Neural progenitor cell (in vitro differentiated cells): ENCODE data around the gene ROBO4. TPM values are rescaled to one million over a fixed set of nuclear protein-coding genes. Genes with fewer than 3 reads are reported as not detected.

Experiments
- DNase-seq: peaks from one replicate; pipeline ENCODE4 v3.0.0-alpha.2; 2016; ENCODE audit warnings: low spot score
- H2AFZ ChIP-seq: fragments of 200-600 bp; sonication (generic); replicated peaks from 2 replicates; pipeline ENCODE4 v1.6.1; 2016; ENCODE audit warnings: antibody characterized with exemption
- H3F3A ChIP-seq: fragments of 200-600 bp; sonication (generic); 2 replicates; pipeline ENCODE4 v1.6.1; 2016; ENCODE audit warnings: antibody characterized with exemption, low read depth
- H3K27ac ChIP-seq: fragments of 200-600 bp; sonication (generic); 2 replicates; pipeline ENCODE4 v1.5.1; 2016; ENCODE audit warnings: mild to moderate bottlenecking
- H3K27me3 ChIP-seq: fragments of 200-600 bp; sonication (generic); 2 replicates; pipeline ENCODE4 v1.6.1; 2016; ENCODE audit warnings: mild to moderate bottlenecking, moderate library complexity
- H3K36me3 ChIP-seq: fragments of 200-600 bp; sonication (generic); 2 replicates; pipeline ENCODE4 v1.5.1; 2016
- H3K4me1 ChIP-seq: fragments of 200-600 bp; sonication (generic); 2 replicates; pipeline ENCODE4 v1.6.1; 2016; ENCODE audit warnings: mixed run types
- H3K4me2 ChIP-seq: fragments of 200-600 bp; sonication (generic); 2 replicates; pipeline ENCODE4 v1.6.1; 2016
- H3K4me3 ChIP-seq: fragments of 200-600 bp; sonication (generic); 2 replicates; pipeline ENCODE4 v1.5.1; 2016
- H3K79me2 ChIP-seq: fragments of 200-600 bp; sonication (generic); 2 replicates; pipeline ENCODE4 v1.6.1; 2016; ENCODE audit warnings: low read depth
- H3K9ac ChIP-seq: fragments of 200-600 bp; sonication (generic); 2 replicates; pipeline ENCODE4 v1.6.1; 2016
- H3K9me3 ChIP-seq: fragments of 200-600 bp; sonication (generic); 2 replicates; pipeline ENCODE4 v1.5.1; 2016; ENCODE audit warnings: low read depth
- H4K20me1 ChIP-seq: fragments of 200-600 bp; sonication (generic); 2 replicates; pipeline ENCODE4 v1.6.1; 2016; ENCODE audit warnings: low read depth
- H3K27ac Mint-ChIP-seq: 3 replicates; pipeline ENCODE4 v1.8.0; 2021; ENCODE audit warnings: mixed read lengths
- H3K27me3 Mint-ChIP-seq: 2 replicates; pipeline ENCODE4 v1.8.0; 2022; ENCODE audit warnings: low read depth, mild to moderate bottlenecking, inconsistent platforms, moderate library complexity, mixed read lengths; ENCODE audit not compliant: insufficient read depth
- H3K36me3 Mint-ChIP-seq: 3 replicates; pipeline ENCODE4 v1.8.0; 2021; ENCODE audit warnings: mixed read lengths
- H3K4me1 Mint-ChIP-seq: 3 replicates; pipeline ENCODE4 v1.8.0; 2021; ENCODE audit warnings: mixed read lengths
- H3K4me3 Mint-ChIP-seq: 3 replicates; pipeline ENCODE4 v1.8.0; 2021; ENCODE audit warnings: mild to moderate bottlenecking, moderate library complexity, mixed read lengths
- H3K9me3 Mint-ChIP-seq: 3 replicates; pipeline ENCODE4 v1.8.0; 2020; ENCODE audit warnings: mixed read lengths
- EZH2 ChIP-seq: fragments of 200-600 bp; sonication (generic); IDR thresholded peaks from 2 replicates; pipeline ENCODE4 v1.6.1; 2017; ENCODE audit warnings: antibody characterized with exemption, mild to moderate bottlenecking, moderate library complexity
- EZH2phosphoT487 ChIP-seq: fragments of 200-600 bp; sonication (generic); IDR thresholded peaks from 2 replicates; pipeline ENCODE4 v1.6.1; 2017; ENCODE audit warnings: antibody characterized with exemption
- total RNA-seq: library from RNA; depleted of rRNA; stranded (reverse); fragments of >200 nt; gene quantifications from 2 replicates; pipeline ENCODE4 v1.2.3, GENCODE V29; 2015; ENCODE audit warnings: low replicate concordance
- TF ChIP-seq, protein P1 (sequence below): fragments of 200-600 bp; sonication (generic); IDR thresholded peaks from 2 replicates; pipeline ENCODE4 v1.5.1; 2017; ENCODE audit warnings: antibody characterized with exemption, mild to moderate bottlenecking

ROBO4 gene
- total RNA-seq, 1 donor from 2014 or later = not detected

- Histone ChIP-seq H3K4me1 (peaks cover 67% of the 10 kb centered on the region), H3K27me3 (peaks cover 66% of the 10 kb centered on the region), H4K20me1 (peaks cover 34% of the 10 kb centered on the region), H3K9me3 (no peaks in the 10 kb centered on the region), H3K4me2 (peak overlapping the region; percentile 94), H3K36me3 (no peaks in the 10 kb centered on the region), H2AFZ (no peak overlapping the region), H3K27ac (no peak overlapping the region), H3K79me2 (no peaks in the 10 kb centered on the region), H3F3A (peaks cover 55% of the 10 kb centered on the region), H3K9ac (no peak overlapping the region), H3K4me3 (peak overlapping the region; percentile 38)
- Mint-ChIP-seq H3K4me3 (peak overlapping the region; percentile 72), H3K27me3 (peaks cover 61% of the 10 kb centered on the region), H3K9me3 (no peaks in the 10 kb centered on the region), H3K4me1 (peaks cover 65% of the 10 kb centered on the region), H3K27ac (no peak overlapping the region), H3K36me3 (no peaks in the 10 kb centered on the region)
- peak; percentile 73 for DNase-seq
- TF ChIP-seq, protein P1, sequence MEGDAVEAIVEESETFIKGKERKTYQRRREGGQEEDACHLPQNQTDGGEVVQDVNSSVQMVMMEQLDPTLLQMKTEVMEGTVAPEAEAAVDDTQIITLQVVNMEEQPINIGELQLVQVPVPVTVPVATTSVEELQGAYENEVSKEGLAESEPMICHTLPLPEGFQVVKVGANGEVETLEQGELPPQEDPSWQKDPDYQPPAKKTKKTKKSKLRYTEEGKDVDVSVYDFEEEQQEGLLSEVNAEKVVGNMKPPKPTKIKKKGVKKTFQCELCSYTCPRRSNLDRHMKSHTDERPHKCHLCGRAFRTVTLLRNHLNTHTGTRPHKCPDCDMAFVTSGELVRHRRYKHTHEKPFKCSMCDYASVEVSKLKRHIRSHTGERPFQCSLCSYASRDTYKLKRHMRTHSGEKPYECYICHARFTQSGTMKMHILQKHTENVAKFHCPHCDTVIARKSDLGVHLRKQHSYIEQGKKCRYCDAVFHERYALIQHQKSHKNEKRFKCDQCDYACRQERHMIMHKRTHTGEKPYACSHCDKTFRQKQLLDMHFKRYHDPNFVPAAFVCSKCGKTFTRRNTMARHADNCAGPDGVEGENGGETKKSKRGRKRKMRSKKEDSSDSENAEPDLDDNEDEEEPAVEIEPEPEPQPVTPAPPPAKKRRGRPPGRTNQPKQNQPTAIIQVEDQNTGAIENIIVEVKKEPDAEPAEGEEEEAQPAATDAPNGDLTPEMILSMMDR = no peak
- TF ChIP-seq EZH2phosphoT487 = no peak
- TF ChIP-seq EZH2 = no peak
These were observed 33.9 kb downstream of the ROBO4 start for GRCh38 chr11:124863826-124864165.

GRCh38 chr11:124863137-124863825 lies 34.4 kb downstream of the ROBO4 start:
- Histone ChIP-seq H4K20me1 (peaks cover 29% of the 10 kb centered on the region), H3F3A (peaks cover 55% of the 10 kb centered on the region), H2AFZ (no peak overlapping the region), H3K4me2 (peak overlapping the region; percentile 94), H3K4me1 (peaks cover 67% of the 10 kb centered on the region), H3K27me3 (peaks cover 61% of the 10 kb centered on the region), H3K9ac (no peak overlapping the region), H3K79me2 (no peaks in the 10 kb centered on the region), H3K9me3 (no peaks in the 10 kb centered on the region), H3K36me3 (no peaks in the 10 kb centered on the region), H3K27ac (no peak overlapping the region), H3K4me3 (peak overlapping the region; percentile 38)
- Mint-ChIP-seq H3K36me3 (no peaks in the 10 kb centered on the region), H3K4me1 (peaks cover 62% of the 10 kb centered on the region), H3K27ac (no peak overlapping the region), H3K4me3 (peak overlapping the region; percentile 72), H3K9me3 (no peaks in the 10 kb centered on the region), H3K27me3 (peaks cover 56% of the 10 kb centered on the region)
- TF ChIP-seq EZH2phosphoT487 = peak; percentile 39
- TF ChIP-seq, protein P1 = no peak
- DNase-seq = peak; percentile 95

DNA sequence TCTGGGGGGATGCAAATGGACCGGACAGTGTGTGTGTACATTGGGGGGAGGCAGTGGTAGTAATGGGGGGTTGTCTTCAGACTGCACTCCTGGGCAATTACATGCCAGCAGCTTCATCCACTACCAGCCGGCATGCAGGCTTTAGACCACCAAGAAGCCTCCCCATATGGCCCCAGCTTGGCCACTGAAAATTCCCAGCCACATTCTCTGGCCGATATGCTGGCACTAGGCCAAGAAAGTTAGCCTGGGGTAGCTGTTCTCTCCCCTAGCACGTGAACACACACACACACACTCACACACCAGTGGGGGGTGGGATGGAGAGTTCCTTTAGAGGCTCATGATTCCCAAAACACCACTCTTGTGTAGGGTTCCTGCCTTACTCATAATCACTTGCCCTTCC lies 36.0 kb downstream of the ROBO4 start:
- no peaks in the 10 kb centered on the region for H3K36me3 ChIP-seq
- no peak for TF ChIP-seq EZH2phosphoT487
- no peak for TF ChIP-seq EZH2
- TF ChIP-seq, protein P1 = no peak
- H3K9me3 ChIP-seq = no peaks in the 10 kb centered on the region
- H3K4me1 ChIP-seq = peaks cover 58% of the 10 kb centered on the region
- H3K9ac ChIP-seq = no peak overlapping the region
- peak overlapping the region; percentile 38 for H3K27ac Mint-ChIP-seq
- peaks cover 2% of the 10 kb centered on the region for H3K9me3 Mint-ChIP-seq
- H3K27me3 ChIP-seq = peaks cover 45% of the 10 kb centered on the region
- H3K4me1 Mint-ChIP-seq = peaks cover 50% of the 10 kb centered on the region
- H3K79me2 ChIP-seq = no peaks in the 10 kb centered on the region
- peaks cover 17% of the 10 kb centered on the region for H4K20me1 ChIP-seq
- no peaks in the 10 kb centered on the region for H3K36me3 Mint-ChIP-seq
- no peak for DNase-seq
- H3K4me2 ChIP-seq = no peak overlapping the region
- H3K4me3 ChIP-seq = no peak overlapping the region
- H3K27ac ChIP-seq = no peak overlapping the region
- H3F3A ChIP-seq = peaks cover 47% of the 10 kb centered on the region
- peaks cover 41% of the 10 kb centered on the region for H3K27me3 Mint-ChIP-seq
- no peak overlapping the region for H3K4me3 Mint-ChIP-seq
- no peak overlapping the region for H2AFZ ChIP-seq
